ENCODE data around the gene DRAXIN. TPM values are rescaled to one million over a fixed set of nuclear protein-coding genes. Genes with fewer than 3 reads are reported as not detected.

DRAXIN gene
- total RNA-seq, 1 donor from 2014 or later, result 0.24 TPM

GRCh38 chr1:11767922-11768704 lies 76.6 kb downstream of the DRAXIN start:
- no peak overlapping the region for H3K4me3 ChIP-seq
- ATAC-seq, result no peak

GRCh38 chr1:11768821-11769220 lies 77.3 kb downstream of the DRAXIN start:
- H3K36me3 ChIP-seq, result no peaks in the 10 kb centered on the region
- H3K4me1 ChIP-seq, result no peaks in the 10 kb centered on the region
- H3K4me3 ChIP-seq, result no peak overlapping the region
- ATAC-seq (no peak), DNase-seq (no peak)
- no peaks in the 10 kb centered on the region for H3K9me3 ChIP-seq
- no peak overlapping the region for H3K27ac ChIP-seq
- intact Hi-C loops (cut with DNase I), result no loop called here
- no peak for TF ChIP-seq CTCF (IDR thresholded peaks at IDR 0.05)
- no peaks in the 10 kb centered on the region for H3K27me3 ChIP-seq (ENCODE audit: low read depth)

More at GRCh38 chr1:11767922-11768704, 76.6 kb downstream of the DRAXIN start:
- Histone ChIP-seq H3K4me1 (no peaks in the 10 kb centered on the region), H3K27ac (no peak overlapping the region), H3K9me3 (no peaks in the 10 kb centered on the region), H3K36me3 (no peaks in the 10 kb centered on the region), H3K27me3 (ENCODE audit: low read depth) (no peaks in the 10 kb centered on the region)
- no peak for TF ChIP-seq CTCF (IDR thresholded peaks at IDR 0.05)
- intact Hi-C loops (cut with DNase I), result no loop called here
- no peak for DNase-seq

- H3K9me3 ChIP-seq, result no peaks in the 10 kb centered on the region
- no peak overlapping the region for H3K27ac ChIP-seq
- H3K27me3 ChIP-seq (ENCODE audit: low read depth), result no peaks in the 10 kb centered on the region
- no peak for TF ChIP-seq CTCF (IDR thresholded peaks at IDR 0.05)
- H3K4me3 ChIP-seq, result no peak overlapping the region
- DNase-seq (no peak), ATAC-seq (no peak)
- no peaks in the 10 kb centered on the region for H3K4me1 ChIP-seq
- H3K36me3 ChIP-seq, result no peaks in the 10 kb centered on the region
- intact Hi-C loops (cut with DNase I), result no loop called here
These were observed 77.8 kb downstream of the DRAXIN start for GRCh38 chr1:11769274-11769673.

GRCh38 chr1:11770011-11770410 lies 78.5 kb downstream of the DRAXIN start:
- no peak for DNase-seq
- Histone ChIP-seq H3K27me3 (ENCODE audit: low read depth) (no peaks in the 10 kb centered on the region), H3K4me1 (no peaks in the 10 kb centered on the region), H3K4me3 (no peak overlapping the region), H3K27ac (no peak overlapping the region), H3K36me3 (no peaks in the 10 kb centered on the region), H3K9me3 (no peaks in the 10 kb centered on the region)
- no peak for TF ChIP-seq CTCF (IDR thresholded peaks at IDR 0.05)
- intact Hi-C loops (cut with DNase I), result no loop called here
- ATAC-seq, result no peak

GRCh38 chr1:11771481-11772043 lies 80.1 kb downstream of the DRAXIN start:
- Histone ChIP-seq H3K9me3 (no peaks in the 10 kb centered on the region), H3K4me1 (no peaks in the 10 kb centered on the region), H3K27ac (no peak overlapping the region), H3K36me3 (no peaks in the 10 kb centered on the region), H3K27me3 (ENCODE audit: low read depth) (no peaks in the 10 kb centered on the region), H3K4me3 (no peak overlapping the region)
- DNase-seq (no peak), ATAC-seq (no peak)
- intact Hi-C loops (cut with DNase I), result no loop called here
- TF ChIP-seq CTCF (IDR thresholded peaks at IDR 0.05), result no peak
